Measurements from ENCODE around the gene APBA3. TPM values are rescaled to one million over a fixed set of nuclear protein-coding genes. Genes with fewer than 3 reads are reported as not detected.
A peak's percentile ranks its signal among the peaks of the same experiment; 100 is the strongest.

Gene APBA3
- total RNA-seq, 2 experiments from 2014 or later: 45.8 to 50.0 TPM

GRCh38 chr19:3765121-3765520, 3.6 kb upstream of the APBA3 start:
- peaks cover 50% of the 10 kb centered on the region for H3K36me3 Mint-ChIP-seq (ENCODE audit: low read depth)
- POLR2A ChIA-PET: interaction anchor here (0.7 kb wide), 1 partner anchor 13 kb away, joined by 3 read pairs; no protein-coding TSS in a partner anchor
- intact Hi-C loops (cut with DNase I, micrococcal nuclease): loop anchor here in 1 of 2 experiments (2.0 to 10.0 kb wide), 2 partner anchors 258 to 330 kb away; partner anchors contain the start of gene FZR1
- no peak overlapping the region for H3K4me3 Mint-ChIP-seq
- H3K4me3 ChIP-seq (ENCODE audit: low read length): no peak overlapping the region
- no peaks in the 10 kb centered on the region for H3K27me3 Mint-ChIP-seq
- ATAC-seq (ENCODE audit: poor library complexity) (no peak), DNase-seq (no peak)
- no peak for TF ChIP-seq CTCF (IDR thresholded peaks at IDR 0.05)
- H3K36me3 ChIP-seq (ENCODE audit: insufficient read depth, low read length): peaks cover 38% of the 10 kb centered on the region
- no peak overlapping the region for H3K27ac ChIP-seq (ENCODE audit: low read depth in 1 of 2, low read length in 2 of 2)
- H3K9me3 ChIP-seq (ENCODE audit: control insufficient read depth in 1 of 2, insufficient read depth in 1 of 2, low read length in 2 of 2): no peaks in the 10 kb centered on the region
- H3K27ac Mint-ChIP-seq: no peak overlapping the region
- peaks cover 33% of the 10 kb centered on the region for H3K4me1 Mint-ChIP-seq (ENCODE audit: low read depth)
- no peaks in the 10 kb centered on the region for H3K9me3 Mint-ChIP-seq
- CTCF ChIA-PET: interaction anchor here (4.9 kb wide), 1 partner anchor 57 kb away, joined by 35 read pairs; no protein-coding TSS in a partner anchor
- peaks cover 48% of the 10 kb centered on the region for H3K4me1 ChIP-seq (ENCODE audit: insufficient read depth, low read length)
- no peaks in the 10 kb centered on the region for H3K27me3 ChIP-seq (ENCODE audit: control insufficient read depth in 1 of 2, insufficient read depth in 2 of 2, low read length in 2 of 2)

- DNase-seq (peak; percentile 98 to 100 (median 99)), ATAC-seq (ENCODE audit: poor library complexity) (peak; percentile 81)
- Mint-ChIP-seq H3K4me1 (ENCODE audit: low read depth) (peaks cover 33% of the 10 kb centered on the region), H3K36me3 (ENCODE audit: low read depth) (peaks cover 42% of the 10 kb centered on the region), H3K27ac (peak within 1 kb of the TSS; percentile 100), H3K9me3 (no peaks in the 10 kb centered on the region), H3K27me3 (no peaks in the 10 kb centered on the region), H3K4me3 (peak within 1 kb of the TSS; percentile 97)
- ChIA-PET CTCF (interaction anchor here (0.7 to 4.9 kb wide), 8 partner anchors 41 to 484 kb away, joined by 3 to 35 read pairs (median 4); partner anchors contain the start of gene YJU2), POLR2A (interaction anchor here (0.6 to 4.7 kb wide), 60 partner anchors 9 to 1957 kb away, joined by 3 to 60 read pairs (median 4); partner anchors contain the start of genes CATSPERD, DAPK3, EEF2 and GADD45B)
- H3K4me3 ChIP-seq (ENCODE audit: low read length): peak within 1 kb of the TSS; percentile 99
- peaks cover 70% of the 10 kb centered on the region for H3K4me1 ChIP-seq (ENCODE audit: insufficient read depth, low read length)
- peak within 1 kb of the TSS; percentile 99 to 100 for H3K27ac ChIP-seq (ENCODE audit: low read depth in 1 of 2, low read length in 2 of 2)
- peaks cover 44% of the 10 kb centered on the region for H3K36me3 ChIP-seq (ENCODE audit: insufficient read depth, low read length)
- TF ChIP-seq CTCF (IDR thresholded peaks at IDR 0.05): no peak
- no peaks in the 10 kb centered on the region for H3K9me3 ChIP-seq (ENCODE audit: control insufficient read depth in 1 of 2, insufficient read depth in 1 of 2, low read length in 2 of 2)
- no peaks in the 10 kb centered on the region for H3K27me3 ChIP-seq (ENCODE audit: control insufficient read depth in 1 of 2, insufficient read depth in 2 of 2, low read length in 2 of 2)
- intact Hi-C loops (cut with DNase I, micrococcal nuclease): loop anchor here (2.0 to 10.0 kb wide), 5 partner anchors 35 to 328 kb away; partner anchors contain the start of genes EEF2 (in 2 of the 2) and PIP5K1C (in 1 of the 2)
Measured at GRCh38 chr19:3762501-3763459, 1.3 kb upstream of the APBA3 start, which contains the start of gene MRPL54. TSS of gene MRPL54 (plus strand) at chr19:3762682. CDS start at chr19:3762701, 19 bp downstream.

- no peak for DNase-seq
- POLR2A ChIA-PET: interaction anchor here (0.7 to 4.7 kb wide), 46 partner anchors 9 to 1958 kb away, joined by 3 to 60 read pairs (median 5); partner anchors contain the start of genes CATSPERD, DAPK3, EEF2 and GADD45B
- peak overlapping the region; percentile 90 to 100 for H3K27ac ChIP-seq (ENCODE audit: low read depth in 1 of 2, low read length in 2 of 2)
Measured at GRCh38 chr19:3762130-3762473, 610 bp upstream of the APBA3 start.

More at GRCh38 chr19:3762130-3762473, 610 bp upstream of the APBA3 start:
- peaks cover 33% of the 10 kb centered on the region for H3K4me1 Mint-ChIP-seq (ENCODE audit: low read depth)
- H3K4me3 Mint-ChIP-seq: peak overlapping the region; percentile 97
- no peak for TF ChIP-seq CTCF (IDR thresholded peaks at IDR 0.05)
- no peaks in the 10 kb centered on the region for H3K9me3 ChIP-seq (ENCODE audit: control insufficient read depth in 1 of 2, insufficient read depth in 1 of 2, low read length in 2 of 2)
- peak overlapping the region; percentile 83 for H3K4me3 ChIP-seq (ENCODE audit: low read length)
- H3K36me3 ChIP-seq (ENCODE audit: insufficient read depth, low read length): peaks cover 44% of the 10 kb centered on the region
- intact Hi-C loops (cut with DNase I, micrococcal nuclease): loop anchor here (2.0 to 10.0 kb wide), 5 partner anchors 35 to 327 kb away; partner anchors contain the start of genes EEF2 (in 2 of the 2) and PIP5K1C (in 1 of the 2)
- CTCF ChIA-PET: interaction anchor here (0.7 to 4.9 kb wide), 7 partner anchors 40 to 485 kb away, joined by 3 to 35 read pairs (median 5); partner anchors contain the start of gene YJU2
- H3K27me3 ChIP-seq (ENCODE audit: control insufficient read depth in 1 of 2, insufficient read depth in 2 of 2, low read length in 2 of 2): no peaks in the 10 kb centered on the region
- peaks cover 42% of the 10 kb centered on the region for H3K36me3 Mint-ChIP-seq (ENCODE audit: low read depth)
- ATAC-seq (ENCODE audit: poor library complexity): no peak
- no peaks in the 10 kb centered on the region for H3K27me3 Mint-ChIP-seq
- H3K4me1 ChIP-seq (ENCODE audit: insufficient read depth, low read length): peaks cover 72% of the 10 kb centered on the region
- peak overlapping the region; percentile 100 for H3K27ac Mint-ChIP-seq
- no peaks in the 10 kb centered on the region for H3K9me3 Mint-ChIP-seq
